SIG-M5 treated with dmso at 0.1 percent for 504 hours (cell line): ENCODE data around the gene YJEFN3.

Experiments
- DNase-seq: peaks from one replicate; lab custom pipeline; 2025; ENCODE audit not compliant: unreplicated experiment; lab: John Stamatoyannopoulos, UW

Gene YJEFN3

GRCh38 chr19:19515642-19516519 is 12.8 kb upstream of the YJEFN3 start, which contains the start of gene NDUFA13:
NDUFA13 (plus strand) TSS chr19:19516225; CDS start chr19:19516239, 14 bp downstream.
- DNase-seq: peak; percentile 83

GRCh38 chr19:19517235-19517619 is 11.5 kb upstream of the YJEFN3 start:
- no peak for DNase-seq

GRCh38 chr19:19520989-19521388 is 7.7 kb upstream of the YJEFN3 start:
- no peak for DNase-seq

GRCh38 chr19:19523177-19523576 is 5.5 kb upstream of the YJEFN3 start:
- no peak for DNase-seq

GRCh38 chr19:19524053-19524452 is 4.7 kb upstream of the YJEFN3 start:
- no peak for DNase-seq

- no peak for DNase-seq
These were observed 2.9 kb upstream of the YJEFN3 start for GRCh38 chr19:19525611-19526380.

GRCh38 chr19:19526581-19527370 is 1.9 kb upstream of the YJEFN3 start:
- DNase-seq: no peak

- no peak for DNase-seq
These were observed 1.4 kb upstream of the YJEFN3 start for GRCh38 chr19:19527371-19527656.

- DNase-seq: no peak
These were observed 761 bp upstream of the YJEFN3 start for GRCh38 chr19:19527674-19528625.

GRCh38 chr19:19529783-19530422 is 1.2 kb downstream of the YJEFN3 start:
- no peak for DNase-seq

- no peak for DNase-seq
These were observed 1.7 kb downstream of the YJEFN3 start for GRCh38 chr19:19530423-19530804.

GRCh38 chr19:19530889-19531288 is 2.2 kb downstream of the YJEFN3 start:
- no peak for DNase-seq

GRCh38 chr19:19531951-19532805 is 3.5 kb downstream of the YJEFN3 start:
- DNase-seq: peak; percentile 17

- DNase-seq: no peak
These were observed 4.3 kb downstream of the YJEFN3 start for GRCh38 chr19:19532806-19533701.

- DNase-seq: no peak
These were observed 5.1 kb downstream of the YJEFN3 start for GRCh38 chr19:19533841-19534240.

GRCh38 chr19:19534556-19535265 is 6.0 kb downstream of the YJEFN3 start:
- DNase-seq: no peak
